H1 (cell line): Measurements from ENCODE around the gene GGCX. TPM values are rescaled to one million over a fixed set of nuclear protein-coding genes. Genes with fewer than 3 reads are reported as not detected.

Experiments
- CTCF ChIA-PET: fragments of 300-600 bp; sonication (Branson Sonifier 250); formaldehyde crosslinking; loops from one replicate; lab custom pipeline; 2021; ENCODE audit not compliant: partially characterized antibody; lab: Charles Lee
- POLR2A ChIA-PET: fragments of 300-600 bp; sonication (Branson Sonifier 250); formaldehyde crosslinking; loops from one replicate; lab custom pipeline; 2021; ENCODE audit warnings: inconsistent platforms; ENCODE audit not compliant: partially characterized antibody; lab: Charles Lee
- DNase-seq, 2 experiments: peaks; one replicate each; pipeline versions ENCODE4 v3.0.0 to v3.0.0-alpha.2; 2010 to 2022; ENCODE audit warnings: low spot score in 2 of 2, low read depth in 1 of 2, mixed read lengths in 1 of 2
- FAIRE-seq: peaks from 2 replicates; lab custom pipeline; 2011; peaks lifted over from hg19 to GRCh38; lab: Jason Lieb, UNC
- H2AFZ ChIP-seq: 2 replicates; pipeline ENCODE4 v1.8.1; 2012; ENCODE audit warnings: low read length, inconsistent platforms
- H2AK5ac ChIP-seq: 2 replicates; pipeline ENCODE4 v1.6.1; 2013; ENCODE audit warnings: low read depth, low read length
- H2BK120ac ChIP-seq: replicated peaks from 2 replicates; pipeline ENCODE3; 2013; ENCODE audit warnings: low read depth, low read length, inconsistent platforms
- H2BK12ac ChIP-seq: 2 replicates; pipeline ENCODE4 v1.6.1; 2013; ENCODE audit warnings: low read depth, low read length
- H2BK15ac ChIP-seq: 2 replicates; pipeline ENCODE4 v1.6.1; 2013; ENCODE audit warnings: low read length
- H2BK20ac ChIP-seq: 2 replicates; pipeline ENCODE4 v1.6.1; 2013; ENCODE audit warnings: low read length
- H2BK5ac ChIP-seq: 2 replicates; pipeline ENCODE4 v1.6.1; 2013; ENCODE audit warnings: low read depth, low read length
- H3K14ac ChIP-seq: 2 replicates; pipeline ENCODE4 v1.6.1; 2013; ENCODE audit warnings: inconsistent platforms; ENCODE audit not compliant: insufficient read length
- H3K18ac ChIP-seq: 2 replicates; pipeline ENCODE4 v1.6.1; 2013; ENCODE audit warnings: low read length; ENCODE audit errors: extremely low read depth
- H3K23ac ChIP-seq: 2 replicates; pipeline ENCODE4 v1.6.1; 2013; ENCODE audit warnings: inconsistent platforms; ENCODE audit not compliant: insufficient read length
- H3K23me2 ChIP-seq: 2 replicates; pipeline ENCODE4 v1.6.1; 2013; ENCODE audit warnings: low read depth, low read length
- H3K27ac ChIP-seq: 2 replicates; pipeline ENCODE4 v1.6.1; 2011; ENCODE audit warnings: low read depth, low read length, inconsistent platforms
- H3K27me3 ChIP-seq, 4 experiments: replicated peaks in 1 of 4; 1 replicate in 1 of 4; 2 replicates in 3 of 4; pipeline versions ENCODE4 v1.6.1 to v1.8.1; 2011 to 2013; ENCODE audit warnings: low read length in 3 of 4, mild to moderate bottlenecking in 3 of 4, inconsistent platforms in 2 of 4, mixed read lengths in 2 of 4, moderate library complexity in 1 of 4; ENCODE audit not compliant: control insufficient read depth in 3 of 4, insufficient read depth in 3 of 4; ENCODE audit errors: extremely low read depth in 1 of 4
- H3K36me3 ChIP-seq, 4 experiments: 2 replicates each; pipeline versions ENCODE4 v1.6.1 to v1.8.1; 2011 to 2013; ENCODE audit warnings: mild to moderate bottlenecking in 4 of 4, low read length in 3 of 4, moderate library complexity in 2 of 4, control low read depth in 1 of 4, inconsistent platforms in 1 of 4; ENCODE audit not compliant: insufficient read depth in 4 of 4, control insufficient read depth in 2 of 4
- H3K4ac ChIP-seq: replicated peaks from 2 replicates; pipeline ENCODE3; 2013; ENCODE audit warnings: low read length, low read depth, mixed read lengths, inconsistent platforms; ENCODE audit not compliant: insufficient read length
- H3K4me1 ChIP-seq, 4 experiments: replicated peaks in 1 of 4; 1 replicate in 1 of 4; 2 replicates in 3 of 4; pipeline versions ENCODE4 v1.6.1 to v1.8.1; 2011 to 2013; ENCODE audit warnings: low read length in 3 of 4, inconsistent platforms in 2 of 4, mixed read lengths in 1 of 4; ENCODE audit not compliant: insufficient read depth in 4 of 4, control insufficient read depth in 3 of 4
- H3K4me2 ChIP-seq, 2 experiments: 2 replicates each; pipeline versions ENCODE4 v1.6.1 to v1.8.1; 2011 to 2013; ENCODE audit warnings: low read depth in 2 of 2, low read length in 2 of 2, control low read depth in 1 of 2, inconsistent platforms in 1 of 2, mild to moderate bottlenecking in 1 of 2; ENCODE audit not compliant: insufficient read depth in 1 of 2
- H3K4me3 ChIP-seq, 4 experiments: fragments of 200-600, 300-600 bp in 1 of 4; sonication (generic), shearing (Covaris generic), sonication (Bioruptor Twin) in 1 of 4; 2 replicates each; pipeline versions ENCODE4 v1.5.1 to v1.8.1; 2011 to 2016; ENCODE audit warnings: low read length in 4 of 4, low read depth in 3 of 4, control low read depth in 2 of 4, inconsistent platforms in 2 of 4, mild to moderate bottlenecking in 2 of 4, mixed read lengths in 1 of 4, moderate library complexity in 1 of 4; ENCODE audit not compliant: insufficient read depth in 2 of 4; ENCODE audit errors: extremely low read depth in 1 of 4
- H3K56ac ChIP-seq: replicated peaks from 2 replicates; pipeline ENCODE3; 2013; ENCODE audit warnings: low read depth, mild to moderate bottlenecking, mixed read lengths, low read length, inconsistent platforms; ENCODE audit not compliant: insufficient read length
- H3K79me1 ChIP-seq: 2 replicates; pipeline ENCODE4 v1.6.1; 2013; ENCODE audit warnings: low read depth, low read length, control low read depth
- H3K79me2 ChIP-seq, 2 experiments: 2 replicates each; pipeline versions ENCODE4 v1.6.1 to v1.8.1; 2012 to 2013; ENCODE audit warnings: low read length in 2 of 2, mild to moderate bottlenecking in 2 of 2, inconsistent platforms in 1 of 2; ENCODE audit not compliant: insufficient read depth in 2 of 2, control insufficient read depth in 1 of 2
- H3K9ac ChIP-seq, 4 experiments: replicated peaks in 1 of 4; 1 replicate in 1 of 4; 2 replicates in 3 of 4; pipeline versions ENCODE4 v1.6.1 to v1.8.1; 2011 to 2013; ENCODE audit warnings: low read depth in 3 of 4, low read length in 3 of 4, control low read depth in 2 of 4, mild to moderate bottlenecking in 2 of 4, moderate library complexity in 2 of 4, inconsistent platforms in 1 of 4; ENCODE audit errors: extremely low read depth in 1 of 4
- H3K9me3 ChIP-seq, 2 experiments: 2 replicates each; pipeline versions ENCODE4 v1.6.1 to v1.8.1; 2012 to 2013; ENCODE audit warnings: mild to moderate bottlenecking in 2 of 2, moderate library complexity in 2 of 2, control low read depth in 1 of 2, inconsistent platforms in 1 of 2, low read depth in 1 of 2, low read length in 1 of 2, mixed read lengths in 1 of 2; ENCODE audit not compliant: insufficient read depth in 2 of 2
- H4K20me1 ChIP-seq, 2 experiments: replicated peaks in 1 of 2; 2 replicates each; pipeline versions ENCODE3 to v1.8.1; 2011 to 2013; ENCODE audit warnings: inconsistent platforms in 2 of 2, low read length in 2 of 2, mild to moderate bottlenecking in 1 of 2; ENCODE audit not compliant: insufficient read depth in 2 of 2, control insufficient read depth in 1 of 2
- H4K5ac ChIP-seq: 2 replicates; pipeline ENCODE4 v1.6.1; 2013; ENCODE audit warnings: low read length, low read depth, mixed read lengths, inconsistent platforms; ENCODE audit not compliant: insufficient read length
- H4K8ac ChIP-seq: 2 replicates; pipeline ENCODE4 v1.8.0; 2013; ENCODE audit warnings: mild to moderate bottlenecking, moderate library complexity, low read length, inconsistent platforms; ENCODE audit not compliant: insufficient read depth; ENCODE audit errors: extremely low read depth
- H4K91ac ChIP-seq: replicated peaks from 2 replicates; pipeline ENCODE3; 2013; ENCODE audit warnings: low read length, mixed read lengths, inconsistent platforms; ENCODE audit not compliant: insufficient read length
- BCL11A ChIP-seq, 2 experiments: IDR thresholded peaks; one replicate each; pipeline ENCODE4 v1.6.1; 2011; ENCODE audit warnings: low read depth in 2 of 2, low read length in 2 of 2, mild to moderate bottlenecking in 2 of 2
- CBX5 ChIP-seq: fragments of 300-800, 300-1000 bp; sonication (generic); IDR thresholded peaks from 2 replicates; pipeline ENCODE4 v1.7.1; 2016; ENCODE audit warnings: antibody characterized with exemption, low read length, low read depth
- CBX8 ChIP-seq: fragments of 300-800, 300-1000 bp; sonication (generic); IDR thresholded peaks from 2 replicates; pipeline ENCODE4 v1.7.1; 2016; ENCODE audit warnings: low read depth, low read length, borderline replicate concordance
- CREB1 ChIP-seq: IDR thresholded peaks from 2 replicates; pipeline ENCODE4 v1.6.1; 2012; ENCODE audit warnings: inconsistent platforms
- EP300 ChIP-seq, 2 experiments: IDR thresholded peaks; 1 replicate in 1 of 2; 2 replicates in 1 of 2; pipeline ENCODE4 v1.6.1; 2011 to 2012; ENCODE audit warnings: low read depth in 2 of 2, low read length in 2 of 2, mild to moderate bottlenecking in 2 of 2, borderline replicate concordance in 1 of 2, inconsistent platforms in 1 of 2, moderate library complexity in 1 of 2
- GABPA ChIP-seq: IDR thresholded peaks from 2 replicates; pipeline ENCODE4 v1.6.1; 2011; ENCODE audit warnings: mild to moderate bottlenecking, low read length, moderate library complexity, borderline replicate concordance; ENCODE audit not compliant: insufficient read depth
- KDM1A ChIP-seq: fragments of 200-600, 300-600 bp; sonication (generic); IDR thresholded peaks from 2 replicates; pipeline ENCODE4 v1.7.1; 2016; ENCODE audit warnings: mild to moderate bottlenecking, low read length, borderline replicate concordance
- MAFK ChIP-seq: IDR thresholded peaks from 2 replicates; pipeline ENCODE4 v1.6.1; 2012; ENCODE audit warnings: low read depth, mild to moderate bottlenecking, improper control_type of control experiment, low read length
- MAX ChIP-seq: IDR thresholded peaks from 2 replicates; pipeline ENCODE4 v1.6.1; 2012; ENCODE audit warnings: inconsistent platforms
- POLR2A ChIP-seq, 2 experiments: IDR thresholded peaks; 1 replicate in 1 of 2; 2 replicates in 1 of 2; pipeline ENCODE4 v1.6.1; 2011; ENCODE audit warnings: low read depth in 2 of 2, low read length in 2 of 2, mild to moderate bottlenecking in 2 of 2; ENCODE audit errors: control extremely low read depth in 1 of 2
- RBBP5 ChIP-seq: IDR thresholded peaks from 2 replicates; pipeline ENCODE4 v1.7.1; 2012; ENCODE audit warnings: low read depth, mild to moderate bottlenecking, inconsistent platforms, low read length, moderate library complexity, borderline replicate concordance
- SIN3A ChIP-seq, 2 experiments: IDR thresholded peaks in 1 of 2; conservative IDR thresholded peaks in 1 of 2; 2 replicates each; pipeline ENCODE4 v1.6.1; 2011 to 2012; ENCODE audit warnings: low read length in 2 of 2, improper control_type of control experiment in 1 of 2, low read depth in 1 of 2, mild to moderate bottlenecking in 1 of 2
- TCF12 ChIP-seq: IDR thresholded peaks from 2 replicates; pipeline ENCODE4 v1.6.1; 2011; ENCODE audit warnings: low read depth, mild to moderate bottlenecking, low read length
- WGBS, 2 experiments: shearing (Covaris generic) in 1 of 2; methylation state at CpG; one replicate each; pipeline versions ENCODE4 v1.1.6 to v1.1.7; 2013 to 2015; ENCODE audit warnings: low lambda C conversion rate in 2 of 2, mixed read lengths in 2 of 2, inconsistent platforms in 1 of 2, low coverage in 1 of 2, missing lambda C conversion rate in 1 of 2; ENCODE audit not compliant: insufficient replicate concordance in 2 of 2, insufficient coverage in 1 of 2, insufficient read length in 1 of 2; ENCODE audit errors: extremely low coverage in 1 of 2, missing lambda C conversion rate in 1 of 2; 5-methylcytosine and 5-hydroxymethylcytosine counted together
- polyA plus RNA-seq, 7 experiments: library from polyadenylated mRNA; depleted of rRNA in 3 of 7; stranded (reverse) in 5 of 7; unstranded in 2 of 7; fragments of >200 nt in 5 of 7; fragments of 200-250 nt in 2 of 7; gene quantifications; 1 replicate in 5 of 7; 2 replicates in 1 of 7; 4 replicates in 1 of 7; pipeline versions ENCODE4 v1.2.1 to v1.2.3, GENCODE V29; 2011 to 2013; ENCODE audit warnings: missing spikeins in 2 of 7, mixed read lengths in 2 of 7
- total RNA-seq: library from RNA; stranded (reverse); fragmentation: NEBNext Ultra II Directional; extraction: Animal tissue kit (Norgen Biotek cat#: 25700); gene quantifications from 2 replicates; pipeline ENCODE4 v1.2.1, GENCODE V29; 2021

The GGCX gene
- total and polyA plus RNA-seq, 2 of the 8 experiments (the other 6 are each of a cell fraction or from before 2014, with no cell fraction given): 29.4 to 33.8 TPM

DNA sequence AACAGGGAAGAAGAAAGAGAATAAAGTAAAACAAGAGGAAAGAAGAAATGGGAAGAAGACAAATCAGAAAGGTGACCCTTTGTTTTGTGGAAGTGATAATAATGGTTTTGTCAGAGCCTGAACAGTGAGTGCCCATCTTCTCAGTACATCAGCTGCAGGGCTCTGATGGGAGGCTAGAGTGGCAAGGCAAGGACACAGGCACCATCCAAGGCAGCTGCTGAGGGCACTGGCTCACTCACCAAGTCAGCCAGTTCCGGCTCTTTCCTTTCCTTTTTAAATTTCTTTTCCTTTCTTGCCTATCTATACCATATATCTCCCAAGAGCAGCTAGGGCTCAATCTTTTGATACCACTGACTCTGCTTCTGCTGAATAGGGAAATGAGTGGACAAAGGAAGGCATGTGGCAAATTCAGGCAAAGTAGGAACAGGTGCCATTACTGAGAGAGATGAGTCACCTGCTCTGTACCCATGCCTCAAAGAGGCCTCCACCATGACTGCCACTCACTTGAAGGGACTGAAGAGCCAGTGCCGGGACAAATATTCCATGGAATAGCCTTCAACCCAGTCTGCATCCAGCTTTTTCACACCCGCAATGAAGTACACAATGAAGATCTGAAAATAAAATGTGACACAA lies 6.2 kb downstream of the GGCX start:
- H3K18ac ChIP-seq: no peak overlapping the region
- H3K79me2 ChIP-seq: peaks cover 0 to 10% of the 10 kb centered on the region in 2 experiments; a peak in 2 of 4 replicates
- H2BK120ac ChIP-seq: no peak overlapping the region
- no peak overlapping the region for H3K4ac ChIP-seq
- no peak overlapping the region for H2AK5ac ChIP-seq
- no peak overlapping the region for H2AFZ ChIP-seq
- H3K27me3 ChIP-seq: no peaks in the 10 kb centered on the region
- CTCF ChIA-PET: interaction anchor here (0.5 to 10.1 kb wide), 8 partner anchors 15 to 242 kb away, joined by 3 to 259 read pairs (median 3); partner anchors contain the start of gene SH2D6
- no peak overlapping the region for H4K8ac ChIP-seq
- no peak overlapping the region for H3K27ac ChIP-seq
- no peak overlapping the region for H3K23ac ChIP-seq
- H4K91ac ChIP-seq: no peak overlapping the region
- H4K20me1 ChIP-seq: no peaks in the 10 kb centered on the region
- H3K4me1 ChIP-seq: no peaks in the 10 kb centered on the region
- H3K9me3 ChIP-seq: no peaks in the 10 kb centered on the region
- H3K4me3 ChIP-seq: no peak overlapping the region
- no peak overlapping the region for H2BK5ac ChIP-seq
- DNase-seq (no peak), FAIRE-seq (no peak)
- no peak overlapping the region for H3K4me2 ChIP-seq
- POLR2A ChIA-PET: interaction anchor here (1.0 to 38.6 kb wide), 3 partner anchors 14 to 123 kb away, joined by 3 to 1889 read pairs (median 803); partner anchors contain the start of genes CAPG, MAT2A and SH2D6
- H3K23me2 ChIP-seq: no peaks in the 10 kb centered on the region
- H4K5ac ChIP-seq: no peak overlapping the region
- H2BK15ac ChIP-seq: no peak overlapping the region
- H3K14ac ChIP-seq: no peak overlapping the region
- no peak overlapping the region for H3K56ac ChIP-seq
- H3K9ac ChIP-seq: no peak overlapping the region
- H3K79me1 ChIP-seq: no peaks in the 10 kb centered on the region
- peaks cover 24 to 46% (median 39%) of the 10 kb centered on the region in 4 experiments for H3K36me3 ChIP-seq
- WGBS, 2 experiments: 90% methylated on average over 3 of the region's 3 CpGs; no CpG with 5 or more reads in 1 of the 2 experiments
- no peak overlapping the region for H2BK20ac ChIP-seq
- H2BK12ac ChIP-seq: no peak overlapping the region
- TF ChIP-seq POLR2A (IDR thresholded peaks at IDR 0.05; ENCODE audit: control extremely low read depth in 1 of 2, low read depth in 2 of 2, low read length in 2 of 2) (no peak), CREB1 (no peak), MAX (no peak), MAFK (no peak), GABPA (no peak), SIN3A (conservative IDR thresholded peaks at IDR 0.05 in 1 of 2, IDR thresholded peaks at IDR 0.05 in 1 of 2; ENCODE audit: low read depth in 1 of 2, low read length in 2 of 2) (no peak), BCL11A (IDR thresholded peaks at IDR 0.05; ENCODE audit: low read depth in 2 of 2, low read length in 2 of 2) (no peak), CBX8 (no peak), RBBP5 (no peak), EP300 (IDR thresholded peaks at IDR 0.05; ENCODE audit: borderline replicate concordance in 1 of 2, low read depth in 2 of 2, low read length in 2 of 2) (no peak), TCF12 (no peak), CBX5 (no peak), KDM1A (no peak)
